ENCODE data around the gene RAD51B.

DNA sequence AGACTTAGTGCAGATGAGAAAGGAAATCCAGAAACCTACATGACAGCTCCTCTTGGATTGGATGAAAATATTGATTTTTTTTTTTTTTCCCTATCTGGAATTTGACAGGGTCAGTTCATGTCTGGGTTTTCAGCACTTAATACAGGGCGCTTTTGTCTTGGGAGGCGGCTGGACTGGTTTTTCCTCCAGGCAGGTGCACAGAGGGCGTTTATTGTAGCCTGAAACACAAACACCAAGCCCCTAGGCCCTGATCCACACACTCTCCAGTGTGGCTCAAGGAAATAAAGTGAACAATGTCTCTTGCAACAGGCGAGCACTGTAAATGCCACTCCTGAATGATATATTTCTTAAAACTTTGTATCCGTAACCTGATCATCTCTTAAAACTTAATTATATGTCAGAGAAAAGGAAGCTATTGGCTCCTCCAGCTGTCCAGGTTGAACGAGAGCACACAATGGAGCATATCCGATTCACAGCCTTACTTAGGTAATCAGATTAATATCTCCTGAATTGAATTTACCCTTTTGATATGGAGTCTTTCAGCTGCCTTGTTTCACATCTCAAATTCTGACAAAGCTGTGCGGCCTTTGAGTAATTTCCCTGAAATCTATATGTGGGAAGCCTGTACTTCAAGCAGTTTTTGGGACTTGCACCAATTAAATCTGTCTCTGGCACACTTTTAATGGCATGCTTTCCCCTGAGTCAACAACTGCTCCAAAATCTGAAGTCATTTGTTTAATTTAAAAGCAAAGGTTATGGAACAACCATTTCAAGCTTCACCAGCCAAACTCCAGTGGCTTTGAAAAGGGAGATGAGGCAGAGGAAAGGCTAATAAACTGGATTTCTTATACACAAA is 487.6 kb downstream of the RAD51B start:
- TF ChIP-seq, protein P1, sequence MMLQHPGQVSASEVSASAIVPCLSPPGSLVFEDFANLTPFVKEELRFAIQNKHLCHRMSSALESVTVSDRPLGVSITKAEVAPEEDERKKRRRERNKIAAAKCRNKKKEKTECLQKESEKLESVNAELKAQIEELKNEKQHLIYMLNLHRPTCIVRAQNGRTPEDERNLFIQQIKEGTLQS (CRISPR knock-in tag; conservative IDR thresholded peaks at IDR 0.05): no peak
- TF ChIP-seq, protein P2, sequence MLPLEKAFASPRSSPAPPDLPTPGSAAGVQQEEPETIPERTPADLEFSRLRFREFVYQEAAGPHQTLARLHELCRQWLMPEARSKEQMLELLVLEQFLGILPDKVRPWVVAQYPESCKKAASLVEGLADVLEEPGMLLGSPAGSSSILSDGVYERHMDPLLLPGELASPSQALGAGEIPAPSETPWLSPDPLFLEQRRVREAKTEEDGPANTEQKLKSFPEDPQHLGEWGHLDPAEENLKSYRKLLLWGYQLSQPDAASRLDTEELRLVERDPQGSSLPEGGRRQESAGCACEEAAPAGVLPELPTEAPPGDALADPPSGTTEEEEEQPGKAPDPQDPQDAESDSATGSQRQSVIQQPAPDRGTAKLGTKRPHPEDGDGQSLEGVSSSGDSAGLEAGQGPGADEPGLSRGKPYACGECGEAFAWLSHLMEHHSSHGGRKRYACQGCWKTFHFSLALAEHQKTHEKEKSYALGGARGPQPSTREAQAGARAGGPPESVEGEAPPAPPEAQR (CRISPR knock-in tag; IDR thresholded peaks at IDR 0.05): no peak
